Activated naive CD4-positive, alpha-beta T cell treated with Interleukin-2 at 50 U/mL for 16 hours (primary cell): ENCODE data around the gene S100A9.
A peak's percentile ranks its signal among the peaks of the same experiment; 100 is the strongest.
"Not testable (repeated sequence)": the region's sequence is repeated elsewhere in the genome, so short reads cannot be mapped to it uniquely, and the experiment has no call there.

Experiments used
- DNase-seq: peaks from one replicate; pipeline ENCODE4 v3.0.0-alpha.2; 2020

S100A9 gene

DNA sequence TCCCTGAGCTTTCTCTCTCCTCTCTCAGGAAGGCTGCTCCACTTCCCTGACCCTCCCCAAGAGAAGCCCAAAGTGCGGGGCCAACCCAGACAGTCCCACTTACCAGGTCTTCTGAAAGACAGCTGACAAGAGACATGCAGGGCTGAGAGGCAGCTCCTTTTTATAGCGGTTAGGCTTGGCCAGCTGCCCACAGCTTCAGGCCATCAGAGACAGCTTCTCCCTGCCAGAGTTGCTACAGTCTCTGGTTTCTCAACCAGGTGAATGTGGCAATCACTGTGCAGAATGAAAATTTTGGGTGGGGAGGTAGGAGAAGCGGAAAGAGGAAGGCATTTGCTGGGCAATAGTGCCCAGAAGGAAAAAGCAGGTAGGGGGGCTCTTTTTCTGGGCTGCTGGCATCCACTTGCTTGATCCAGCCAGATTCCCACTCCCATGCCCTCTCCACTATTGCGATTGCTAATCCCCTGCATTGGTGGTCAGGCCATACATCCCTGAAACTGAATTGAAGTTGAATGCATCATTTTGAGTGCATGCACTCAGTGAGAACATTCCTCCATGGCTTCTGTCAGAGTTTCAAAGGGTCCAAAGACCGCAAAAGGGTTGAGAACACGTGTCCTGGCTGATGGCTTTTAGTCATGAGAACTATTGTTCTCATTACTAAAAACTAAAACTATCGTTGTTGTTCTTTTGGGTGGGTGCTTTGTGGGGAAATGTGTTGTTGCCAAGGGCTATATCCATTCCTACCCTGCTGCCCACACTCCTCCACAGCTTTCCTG is 33.5 kb downstream of the S100A9 start, which contains the start of gene S100A8:
Gene S100A8 (minus strand): TSS at position 136 of the 773 bp plus-strand sequence. CDS start 538 bp downstream, outside the sequence.
- no peak for DNase-seq

GRCh38 chr1:153392258-153392657 is 34.6 kb downstream of the S100A9 start:
- DNase-seq = no peak

DNA sequence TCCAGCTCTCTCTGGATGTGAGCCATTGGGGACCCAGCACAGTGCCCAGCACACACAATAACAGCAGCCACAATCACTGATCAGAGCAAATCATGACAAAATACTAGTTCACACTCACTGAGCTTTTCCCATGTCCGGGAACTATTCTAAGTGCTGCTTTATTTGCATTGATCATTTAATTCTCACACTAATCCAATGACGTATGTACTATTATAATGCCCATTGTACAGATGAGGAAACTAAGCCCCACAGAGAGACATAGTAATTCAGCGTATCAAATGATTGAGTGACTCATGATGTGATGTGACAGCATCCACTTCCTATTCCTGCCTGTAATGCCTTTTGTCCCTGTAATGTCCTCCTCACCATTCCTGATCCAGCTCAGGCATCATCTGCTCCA is 35.2 kb downstream of the S100A9 start:
- DNase-seq = no peak

DNA sequence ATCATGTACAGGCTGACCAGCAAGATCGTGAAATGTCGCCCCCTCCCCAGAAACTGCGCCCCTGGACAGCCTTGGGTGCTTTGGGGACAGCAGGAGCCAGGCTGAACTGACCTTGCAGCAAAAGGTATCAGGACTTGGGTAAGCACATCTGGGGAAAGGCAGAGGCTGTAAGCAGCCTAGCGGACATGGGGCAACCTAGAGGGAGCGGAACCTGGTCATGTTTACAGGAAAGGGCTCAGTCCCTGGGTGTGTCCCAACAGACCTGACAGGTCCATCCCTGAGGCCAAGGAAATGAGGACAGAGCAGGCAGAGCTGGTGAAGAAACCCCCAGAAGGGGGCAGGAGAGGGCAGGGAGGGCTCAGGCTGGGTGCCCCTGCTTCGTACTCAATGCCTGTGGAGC is 36.3 kb downstream of the S100A9 start:
- DNase-seq = no peak

- no peak for DNase-seq
Observed at GRCh38 chr1:153394391-153394790, 36.7 kb downstream of the S100A9 start.

DNA sequence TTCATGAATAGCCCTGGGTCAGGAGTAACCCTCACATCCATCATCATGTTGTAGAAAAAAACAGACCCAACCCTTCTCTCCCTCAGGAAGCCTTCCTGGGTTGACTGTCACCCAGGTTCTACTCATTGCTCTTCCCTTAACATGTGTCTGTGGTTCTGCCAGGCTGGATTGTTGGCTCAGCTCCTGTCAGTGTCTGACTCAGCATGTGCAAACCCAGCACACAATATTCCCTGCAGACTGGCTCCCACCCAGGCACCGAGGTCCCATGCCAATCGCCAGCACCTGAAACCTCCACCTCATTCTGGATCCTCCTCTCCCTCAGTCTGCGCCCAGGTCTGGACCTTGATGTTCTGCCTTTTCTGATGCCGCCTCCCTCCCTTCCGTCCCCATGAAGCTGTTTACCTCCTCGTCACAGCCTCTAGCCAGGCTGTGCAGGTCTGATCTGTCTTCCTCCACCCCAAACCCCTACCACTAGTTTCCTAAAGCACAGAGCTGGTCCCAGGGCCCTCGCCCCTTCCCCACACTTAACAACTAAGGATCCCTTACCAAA is 37.6 kb downstream of the S100A9 start:
- no peak for DNase-seq

DNA sequence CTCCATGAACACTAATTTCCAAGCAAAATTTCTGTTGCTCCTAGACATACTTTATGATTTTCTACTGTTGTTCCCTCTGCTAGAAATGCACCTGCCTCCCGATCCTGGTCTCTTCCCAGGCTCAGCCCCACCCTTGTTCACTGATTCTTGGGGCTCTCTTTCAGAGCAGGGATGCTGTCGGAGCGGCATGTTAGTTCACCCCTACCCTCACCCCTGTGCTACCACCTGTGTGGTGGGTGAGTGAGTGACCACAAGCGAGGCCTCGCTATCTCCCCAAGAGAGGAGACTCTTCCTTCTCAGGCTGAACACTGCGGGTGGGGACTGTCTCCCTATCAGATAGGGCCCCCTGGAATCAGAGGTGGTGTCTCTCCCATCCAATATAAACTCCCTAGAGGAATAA is 38.1 kb downstream of the S100A9 start:
- DNase-seq = no peak

- DNase-seq = no peak
Observed at GRCh38 chr1:153396461-153396860, 38.8 kb downstream of the S100A9 start.

- DNase-seq = no peak
Observed at GRCh38 chr1:153397051-153397923, 39.6 kb downstream of the S100A9 start.

DNA sequence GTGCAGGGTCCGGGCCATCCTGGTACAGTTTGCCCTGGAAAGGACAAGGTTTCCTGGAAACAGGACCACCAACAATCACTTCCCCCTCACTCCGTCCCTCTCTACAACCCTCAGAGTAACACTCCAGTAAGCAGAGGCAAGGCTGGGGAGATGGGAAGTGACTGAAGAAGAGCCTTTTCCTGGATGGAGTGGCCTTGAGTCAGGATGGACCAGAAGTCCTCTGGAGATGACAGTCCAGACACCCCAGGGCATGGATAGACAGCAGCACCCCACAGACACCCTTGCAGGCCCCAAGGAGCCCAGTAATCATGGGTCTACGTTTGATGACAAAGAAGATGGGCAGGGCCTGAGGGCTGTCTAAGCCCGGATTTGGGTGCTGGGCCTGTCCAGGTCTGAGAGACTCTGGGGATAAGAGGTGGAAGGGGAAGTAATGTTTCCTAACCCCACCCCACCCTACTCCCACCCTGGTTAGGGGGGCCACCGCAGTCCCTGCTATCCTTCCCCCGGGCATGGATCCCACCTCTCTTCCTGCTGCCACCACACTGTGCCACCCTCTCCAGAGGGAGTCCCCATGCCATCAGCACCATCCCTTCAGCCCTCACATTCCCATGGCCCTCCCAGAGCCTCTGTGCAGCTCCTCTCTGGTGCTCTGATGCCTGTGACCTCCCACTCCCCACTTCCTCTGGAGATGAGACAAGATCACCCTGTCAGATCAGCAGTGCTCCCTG is 40.4 kb downstream of the S100A9 start:
- DNase-seq = no peak

GRCh38 chr1:153399401-153400055 is 41.9 kb downstream of the S100A9 start:
- no peak for DNase-seq

DNA sequence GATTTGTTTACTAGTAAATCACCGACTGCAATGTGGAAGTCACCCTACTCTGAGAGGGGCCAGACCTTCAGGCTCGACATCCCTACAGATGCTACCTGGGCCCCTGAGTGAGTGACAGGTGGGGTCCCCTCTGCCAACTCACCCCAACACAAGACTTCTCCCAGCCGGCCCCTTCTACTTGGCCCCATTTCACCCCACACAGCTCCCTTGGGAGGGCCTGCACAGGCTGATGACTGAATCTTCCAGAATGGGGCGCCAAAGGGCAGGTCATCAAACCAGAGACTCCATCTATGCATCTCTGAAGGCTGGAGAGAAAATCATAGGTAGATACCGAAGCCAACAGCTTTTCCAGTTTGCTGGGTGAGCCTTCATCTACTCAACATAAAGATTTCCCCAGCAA is 42.6 kb downstream of the S100A9 start:
- no peak for DNase-seq

DNA sequence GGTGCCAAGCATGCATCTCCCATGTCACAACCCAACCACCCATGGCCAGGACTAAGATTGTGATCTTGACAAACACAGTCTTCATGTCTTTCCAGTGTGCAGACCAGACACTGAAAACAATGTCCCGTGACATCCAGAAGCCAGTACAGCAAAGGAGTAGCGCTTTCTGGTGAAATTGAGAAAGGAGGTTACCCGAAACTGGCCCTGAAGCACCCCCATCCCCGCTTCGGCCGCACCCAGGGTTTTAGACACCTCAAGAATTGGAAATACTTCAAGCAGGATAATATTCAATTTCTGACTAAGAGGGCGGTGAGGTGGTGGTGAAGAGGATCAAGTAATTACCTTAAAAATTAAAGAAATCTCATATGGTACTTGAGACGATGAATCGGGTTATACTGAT is 43.8 kb downstream of the S100A9 start:
- DNase-seq = no peak

- no peak for DNase-seq
Observed at GRCh38 chr1:153402226-153402625, 44.6 kb downstream of the S100A9 start.

DNA sequence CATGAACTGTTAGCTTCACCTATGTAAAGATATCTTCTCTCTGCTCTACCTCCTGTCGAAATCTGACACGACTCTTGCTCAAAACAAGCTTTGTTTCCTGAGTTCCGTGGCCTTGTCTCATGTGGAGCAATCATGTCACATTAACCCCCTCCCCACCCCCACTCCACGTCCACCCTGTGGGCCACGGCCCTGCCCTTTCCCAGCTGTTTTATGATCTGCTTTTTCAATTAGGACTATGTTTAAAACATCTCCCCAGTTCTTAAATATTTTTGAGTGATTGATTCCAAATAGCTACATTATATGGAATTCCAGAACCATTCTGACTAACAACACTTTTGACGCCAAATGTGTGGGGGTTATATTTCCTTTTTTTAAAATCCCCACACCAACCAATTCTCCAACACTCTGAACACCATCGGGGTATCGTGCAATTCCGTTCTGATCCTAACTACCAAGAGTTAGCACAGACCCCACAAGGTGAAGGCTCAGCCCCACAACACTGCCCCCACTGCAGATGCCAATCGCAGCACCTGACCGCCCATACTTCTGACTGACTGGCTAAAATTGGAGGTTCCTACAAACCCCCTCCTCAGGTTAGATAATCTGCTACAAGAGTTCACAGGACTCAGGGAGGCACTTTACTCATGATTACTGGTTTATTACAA is 45.9 kb downstream of the S100A9 start:
- no peak for DNase-seq

GRCh38 chr1:153404086-153404635 is 46.5 kb downstream of the S100A9 start:
- no peak for DNase-seq

GRCh38 chr1:153404768-153405167 is 47.1 kb downstream of the S100A9 start:
- DNase-seq = peak; percentile 57

DNA sequence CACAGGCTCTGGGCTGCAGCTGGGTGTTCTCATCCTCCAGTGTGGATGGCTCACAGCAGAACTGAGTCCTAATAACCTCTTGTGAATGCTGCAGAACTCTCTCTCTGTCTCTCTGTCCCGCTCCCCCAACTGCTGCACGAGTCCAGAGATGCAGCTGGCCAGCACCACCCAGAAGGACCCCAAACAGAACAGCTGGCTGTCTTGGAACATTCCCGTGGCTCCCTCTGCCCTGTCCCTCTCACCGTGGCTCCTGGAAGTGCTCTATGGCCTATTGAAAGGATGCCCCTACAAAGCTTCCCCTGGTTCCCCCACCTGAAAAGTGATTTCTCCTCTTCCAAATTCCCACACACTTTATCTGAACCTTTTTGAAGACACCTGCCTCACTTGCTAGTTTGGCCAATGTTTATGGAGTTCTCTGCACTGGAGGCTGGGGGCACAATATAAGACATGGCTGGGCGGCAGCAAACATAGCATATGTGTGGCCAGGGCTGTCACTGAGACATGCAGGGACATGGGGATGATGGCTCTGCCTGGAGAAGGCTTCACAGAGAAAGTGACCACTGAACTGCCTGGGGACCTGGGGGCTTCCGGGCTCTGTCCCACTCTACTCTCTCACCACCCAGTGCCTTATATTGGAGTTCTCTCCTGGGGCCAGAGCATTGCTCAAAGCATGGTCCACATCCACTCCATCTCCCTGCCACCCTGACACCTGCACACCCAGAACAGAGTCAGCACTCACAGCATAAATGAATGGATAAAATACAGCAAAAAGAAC is 48.4 kb downstream of the S100A9 start:
- not testable (repeated sequence) for DNase-seq

DNA sequence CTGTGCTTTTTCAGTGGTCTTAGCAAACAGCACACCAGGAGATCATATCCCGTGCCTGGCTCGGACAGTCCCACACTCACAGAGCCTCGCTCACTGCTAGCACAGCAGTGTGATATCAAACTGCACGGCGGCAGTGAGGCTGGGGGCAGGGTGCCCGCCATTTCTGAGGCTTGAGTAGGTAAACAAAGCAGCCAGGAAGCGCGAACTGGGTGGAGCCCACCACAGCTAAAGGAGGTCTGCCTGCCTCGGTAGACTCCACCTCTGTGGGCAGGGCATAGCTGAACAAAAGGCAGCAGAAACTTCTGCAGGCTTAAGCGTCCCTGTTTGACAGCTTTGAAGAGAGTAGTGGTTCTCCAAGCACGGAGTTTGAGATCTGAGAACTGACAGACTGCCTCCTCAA is 49.6 kb downstream of the S100A9 start:
- DNase-seq = not testable (repeated sequence)
